HEK293T (cell line): ENCODE data around the gene SLC17A1.

Experiments used
- CTCF ChIA-PET: fragments of 350-600 bp; formaldehyde crosslinking; extraction: SDS; loops from one replicate; lab custom pipeline; 2021; ENCODE audit warnings: antibody characterized with exemption, inconsistent platforms; lab: Yijun Ruan, JAX
- POLR2A ChIA-PET: fragments of 350-600 bp; formaldehyde crosslinking; extraction: SDS; loops from one replicate; lab custom pipeline; 2020; ENCODE audit warnings: antibody characterized with exemption, inconsistent platforms; lab: Yijun Ruan, JAX
- DNase-seq: peaks from one replicate; pipeline ENCODE4 v3.0.0; 2012; ENCODE audit warnings: mixed read lengths; ENCODE audit errors: extremely low spot score
- ARNT ChIP-seq: fragments of 450-650 bp; IDR thresholded peaks from 2 replicates; pipeline ENCODE4 v1.6.1; 2017; ENCODE audit warnings: mild to moderate bottlenecking
- BHLHE40 ChIP-seq: fragments of 450-650 bp; IDR thresholded peaks from 2 replicates; pipeline ENCODE4 v1.6.1; 2016; ENCODE audit warnings: mild to moderate bottlenecking, moderate library complexity, borderline replicate concordance
- CTBP1 ChIP-seq: fragments of 450-650 bp; IDR thresholded peaks from 2 replicates; pipeline ENCODE4 v1.6.1; 2016; ENCODE audit warnings: borderline replicate concordance
- ELF4 ChIP-seq: fragments of 450-650 bp; IDR thresholded peaks from 2 replicates; pipeline ENCODE4 v1.6.1; 2017; ENCODE audit warnings: antibody characterized with exemption
- FOXA1 ChIP-seq: fragments of 450-650 bp; IDR thresholded peaks from 2 replicates; pipeline ENCODE4 v1.6.1; 2016; ENCODE audit warnings: mild to moderate bottlenecking
- FOXK2 ChIP-seq: fragments of 450-650 bp; IDR thresholded peaks from 2 replicates; pipeline ENCODE4 v1.6.1; 2016; ENCODE audit warnings: mild to moderate bottlenecking
- FOXM1 ChIP-seq: fragments of 450-650 bp; IDR thresholded peaks from 2 replicates; pipeline ENCODE4 v1.6.1; 2017; ENCODE audit warnings: mild to moderate bottlenecking, borderline replicate concordance
- HDGF ChIP-seq: fragments of 450-650 bp; IDR thresholded peaks from 2 replicates; pipeline ENCODE4 v1.6.1; 2017; ENCODE audit warnings: antibody characterized with exemption, borderline replicate concordance
- L3MBTL2 ChIP-seq: fragments of 450-650 bp; conservative IDR thresholded peaks from 2 replicates; pipeline ENCODE4 v1.6.1; 2016; ENCODE audit warnings: mild to moderate bottlenecking
- LEF1 ChIP-seq: fragments of 450-650 bp; IDR thresholded peaks from 2 replicates; pipeline ENCODE4 v1.6.1; 2017; ENCODE audit warnings: mild to moderate bottlenecking, borderline replicate concordance
- NFRKB ChIP-seq: fragments of 450-650 bp; IDR thresholded peaks from 2 replicates; pipeline ENCODE4 v1.6.1; 2016; ENCODE audit warnings: mild to moderate bottlenecking, moderate library complexity
- SP1 ChIP-seq: fragments of 450-650 bp; IDR thresholded peaks from 2 replicates; pipeline ENCODE4 v1.6.1; 2017
- SUZ12 ChIP-seq: fragments of 450-650 bp; IDR thresholded peaks from 2 replicates; pipeline ENCODE4 v1.6.1; 2016; ENCODE audit warnings: mild to moderate bottlenecking
- TARDBP ChIP-seq: fragments of 450-650 bp; IDR thresholded peaks from 2 replicates; pipeline ENCODE4 v1.6.1; 2016
- ZNF384 ChIP-seq: fragments of 450-650 bp; IDR thresholded peaks from 2 replicates; pipeline ENCODE4 v1.6.1; 2016
- TF ChIP-seq, protein P1 (sequence below): fragments of 450-650 bp; IDR thresholded peaks from 2 replicates; pipeline ENCODE4 v1.6.1; 2016

Gene SLC17A1

DNA sequence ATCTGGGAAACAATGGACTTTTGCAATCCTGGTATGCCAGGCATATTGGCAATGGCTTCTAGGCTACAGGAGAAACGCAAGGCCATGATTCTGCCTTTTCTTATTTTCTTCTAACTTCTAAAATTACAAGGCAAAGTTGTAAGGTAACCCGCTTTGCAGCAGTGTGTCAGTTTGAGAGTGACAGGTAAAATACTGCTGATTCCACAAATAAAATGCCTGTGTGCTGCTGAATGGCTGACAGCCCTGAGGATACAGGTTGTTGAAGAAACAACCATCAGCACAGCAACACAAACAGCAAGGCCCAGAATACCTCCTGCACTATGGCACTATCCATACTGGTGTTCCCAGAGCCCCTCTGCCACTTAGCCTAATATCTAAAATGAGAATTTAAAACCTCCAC lies 37.1 kb downstream of the SLC17A1 start:
- no peak for TF ChIP-seq FOXK2
- TF ChIP-seq FOXA1, result no peak
- TF ChIP-seq SP1, result no peak
- no peak for TF ChIP-seq ARNT
- no peak for TF ChIP-seq NFRKB
- TF ChIP-seq L3MBTL2, result no peak
- TF ChIP-seq ZNF384, result no peak
- TF ChIP-seq FOXM1, result no peak
- no peak for TF ChIP-seq LEF1
- no peak for TF ChIP-seq HDGF
- TF ChIP-seq SUZ12, result no peak
- TF ChIP-seq BHLHE40, result no peak
- TF ChIP-seq, protein P1, sequence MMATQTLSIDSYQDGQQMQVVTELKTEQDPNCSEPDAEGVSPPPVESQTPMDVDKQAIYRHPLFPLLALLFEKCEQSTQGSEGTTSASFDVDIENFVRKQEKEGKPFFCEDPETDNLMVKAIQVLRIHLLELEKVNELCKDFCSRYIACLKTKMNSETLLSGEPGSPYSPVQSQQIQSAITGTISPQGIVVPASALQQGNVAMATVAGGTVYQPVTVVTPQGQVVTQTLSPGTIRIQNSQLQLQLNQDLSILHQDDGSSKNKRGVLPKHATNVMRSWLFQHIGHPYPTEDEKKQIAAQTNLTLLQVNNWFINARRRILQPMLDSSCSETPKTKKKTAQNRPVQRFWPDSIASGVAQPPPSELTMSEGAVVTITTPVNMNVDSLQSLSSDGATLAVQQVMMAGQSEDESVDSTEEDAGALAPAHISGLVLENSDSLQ, result no peak
- TF ChIP-seq ELF4, result no peak
- no peak for DNase-seq
- ChIA-PET CTCF (no interaction called here), POLR2A (no interaction called here)

GRCh38 chr6:25793970-25794369 lies 37.9 kb downstream of the SLC17A1 start:
- POLR2A ChIA-PET, result no interaction called here
- TF ChIP-seq TARDBP (no peak), FOXM1 (no peak), NFRKB (no peak)
- CTCF ChIA-PET, result no interaction called here
- no peak for DNase-seq

DNA sequence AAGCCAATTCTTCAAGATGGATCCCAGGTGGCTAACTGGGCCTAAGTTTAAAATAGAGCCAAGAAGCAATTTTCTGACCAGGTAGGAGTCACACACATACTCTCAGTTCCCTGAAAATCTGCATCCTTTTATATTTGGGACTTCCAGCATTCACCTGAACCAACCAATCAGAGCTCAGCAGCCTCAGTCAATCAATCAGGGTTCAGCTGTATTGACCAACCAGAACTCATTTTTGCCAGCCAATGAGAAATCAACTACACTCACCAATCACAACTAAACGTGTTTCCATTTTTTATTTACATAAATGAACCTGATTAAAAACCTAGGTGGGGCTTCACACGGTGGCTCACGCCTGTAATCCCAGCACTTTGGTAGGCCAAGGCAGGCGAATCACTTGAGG lies 39.8 kb downstream of the SLC17A1 start:
- CTCF ChIA-PET, result no interaction called here

DNA sequence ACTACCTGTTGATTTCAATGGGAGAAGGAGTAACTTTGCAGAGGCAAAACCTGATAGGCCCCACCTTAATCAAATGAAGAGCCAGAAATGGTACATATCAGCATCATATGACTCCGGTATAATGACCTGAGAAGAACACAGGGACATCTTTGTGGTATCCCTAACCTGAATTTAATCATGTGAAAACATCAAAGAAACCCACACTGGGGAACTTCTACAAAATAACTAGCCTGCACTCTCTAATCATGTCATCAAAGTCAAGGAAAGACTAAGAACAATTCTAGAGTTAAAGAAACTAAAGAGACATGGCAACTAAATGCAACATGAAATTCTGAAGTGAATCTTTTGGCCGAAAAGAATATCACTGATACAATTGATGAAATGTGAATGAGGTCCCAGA lies 42.4 kb downstream of the SLC17A1 start:
- ChIA-PET CTCF (interaction anchor here (1.0 kb wide), 1 partner anchor 567 kb away, joined by 3 read pairs; no protein-coding TSS in a partner anchor), POLR2A (no interaction called here)
- TF ChIP-seq CTBP1, result no peak
- TF ChIP-seq BHLHE40, result no peak
- TF ChIP-seq TARDBP, result no peak
- no peak for TF ChIP-seq LEF1
- TF ChIP-seq FOXM1, result no peak
- TF ChIP-seq FOXA1, result no peak
- TF ChIP-seq HDGF, result no peak
- no peak for TF ChIP-seq L3MBTL2
- TF ChIP-seq ZNF384, result no peak
- no peak for TF ChIP-seq SUZ12
- DNase-seq, result no peak

More for the DNA sequence above, 39.8 kb downstream of the SLC17A1 start:
- no peak for DNase-seq
- TF ChIP-seq HDGF (no peak), ZNF384 (no peak), NFRKB (no peak), FOXA1 (no peak)
- TF ChIP-seq, protein P1, result peak; percentile 59
- POLR2A ChIA-PET, result no interaction called here

DNA sequence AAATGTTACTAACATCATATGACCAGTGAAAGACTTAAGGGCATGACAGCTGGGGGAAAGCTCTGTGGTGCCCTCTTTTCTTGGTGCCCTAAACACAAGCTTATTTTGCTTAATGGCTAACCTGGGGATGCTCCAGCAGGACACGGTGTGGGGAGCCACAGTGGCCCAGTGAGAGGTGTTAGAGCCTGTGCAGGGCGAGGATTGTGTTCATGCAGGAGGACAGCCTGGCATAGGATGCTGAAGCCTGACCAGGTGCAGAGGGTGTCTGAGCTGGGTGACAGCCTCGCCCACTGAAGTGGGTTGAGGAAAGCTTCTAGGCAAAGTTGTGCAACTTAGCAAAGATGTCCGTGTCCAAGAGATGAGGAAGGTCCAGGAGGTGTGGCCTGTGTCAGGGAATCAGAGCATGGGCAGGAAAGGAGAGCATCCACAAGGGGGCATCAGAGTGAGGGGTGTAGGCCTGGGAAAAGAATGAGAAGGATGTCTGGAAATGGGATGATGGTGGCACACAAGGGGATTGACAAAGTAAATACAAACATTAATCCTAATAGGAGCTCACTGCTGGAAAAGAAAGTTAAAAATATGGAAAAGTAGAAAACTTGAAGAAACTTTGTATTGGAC lies 43.4 kb downstream of the SLC17A1 start:
- ChIA-PET CTCF (interaction anchor here (1.0 to 1.3 kb wide), 2 partner anchors 13 to 566 kb away, joined by 3 read pairs; no protein-coding TSS in a partner anchor), POLR2A (no interaction called here)
- TF ChIP-seq NFRKB (no peak), L3MBTL2 (no peak), CTBP1 (no peak), ELF4 (no peak), ARNT (no peak), TARDBP (no peak), SP1 (no peak), ZNF384 (no peak), FOXA1 (no peak), FOXM1 (no peak), HDGF (no peak), BHLHE40 (no peak), LEF1 (no peak), FOXK2 (no peak)
- TF ChIP-seq, protein P1, result no peak
- DNase-seq, result peak; percentile 60

- ChIA-PET CTCF (interaction anchor here (1.0 to 1.3 kb wide), 3 partner anchors 14 to 206 kb away, joined by 3 read pairs; no protein-coding TSS in a partner anchor), POLR2A (no interaction called here)
- no peak for TF ChIP-seq CTBP1
- no peak for TF ChIP-seq TARDBP
- TF ChIP-seq FOXA1, result no peak
- TF ChIP-seq FOXK2, result no peak
- TF ChIP-seq L3MBTL2, result no peak
- TF ChIP-seq SP1, result no peak
- TF ChIP-seq ZNF384, result no peak
- no peak for TF ChIP-seq FOXM1
- TF ChIP-seq BHLHE40, result no peak
- no peak for TF ChIP-seq HDGF
- no peak for TF ChIP-seq ARNT
- TF ChIP-seq LEF1, result no peak
- TF ChIP-seq, protein P1, result no peak
- TF ChIP-seq ELF4, result no peak
- TF ChIP-seq SUZ12, result no peak
- no peak for TF ChIP-seq NFRKB
- DNase-seq, result no peak
Observed at GRCh38 chr6:25787428-25787827, 44.4 kb downstream of the SLC17A1 start.
